ENCODE results near the gene FCN3. TPM values are rescaled to one million over a fixed set of nuclear protein-coding genes. Genes with fewer than 3 reads are reported as not detected.
A peak's percentile ranks its signal among the peaks of the same experiment; 100 is the strongest.

FCN3 gene
- total RNA-seq, 1 donor from 2014 or later = 13.2 TPM

DNA sequence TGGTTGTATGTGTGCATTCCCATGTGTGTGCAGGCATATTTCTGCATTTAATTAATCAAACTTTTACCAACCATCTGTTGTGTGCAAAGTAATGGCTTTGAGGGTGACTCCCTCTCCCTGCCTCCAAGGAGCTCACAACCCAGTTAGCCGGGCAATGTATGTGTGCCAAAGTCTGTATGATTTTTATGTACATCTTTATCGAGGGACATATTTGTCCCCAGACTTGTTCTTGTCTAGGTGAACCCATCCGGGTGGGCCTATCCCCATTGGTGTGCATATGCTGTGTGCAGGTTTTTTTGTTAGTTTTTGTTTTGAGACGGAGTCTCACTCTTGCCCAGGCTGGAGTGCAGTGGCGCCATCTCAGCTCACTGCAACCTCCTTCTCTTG, 31.0 kb downstream of the FCN3 start:
- H3K4me1 ChIP-seq = no peaks in the 10 kb centered on the region
- intact Hi-C loops (cut with DNase I) = loop anchor here (5.0 kb wide), 1 partner anchor 39 kb away; the partner anchor contains the start of gene CD164L2
- no peak overlapping the region for H3K27ac ChIP-seq
- no peaks in the 10 kb centered on the region for H3K27me3 ChIP-seq
- H3K36me3 ChIP-seq = peaks cover 0 to under 1% of the 10 kb centered on the region in 2 donors
- no peak for DNase-seq (ENCODE audit: low spot score in 2 of 2)
- H3K4me3 ChIP-seq = no peak overlapping the region
- no peaks in the 10 kb centered on the region for H3K9me3 ChIP-seq
- TF ChIP-seq, protein P1, sequence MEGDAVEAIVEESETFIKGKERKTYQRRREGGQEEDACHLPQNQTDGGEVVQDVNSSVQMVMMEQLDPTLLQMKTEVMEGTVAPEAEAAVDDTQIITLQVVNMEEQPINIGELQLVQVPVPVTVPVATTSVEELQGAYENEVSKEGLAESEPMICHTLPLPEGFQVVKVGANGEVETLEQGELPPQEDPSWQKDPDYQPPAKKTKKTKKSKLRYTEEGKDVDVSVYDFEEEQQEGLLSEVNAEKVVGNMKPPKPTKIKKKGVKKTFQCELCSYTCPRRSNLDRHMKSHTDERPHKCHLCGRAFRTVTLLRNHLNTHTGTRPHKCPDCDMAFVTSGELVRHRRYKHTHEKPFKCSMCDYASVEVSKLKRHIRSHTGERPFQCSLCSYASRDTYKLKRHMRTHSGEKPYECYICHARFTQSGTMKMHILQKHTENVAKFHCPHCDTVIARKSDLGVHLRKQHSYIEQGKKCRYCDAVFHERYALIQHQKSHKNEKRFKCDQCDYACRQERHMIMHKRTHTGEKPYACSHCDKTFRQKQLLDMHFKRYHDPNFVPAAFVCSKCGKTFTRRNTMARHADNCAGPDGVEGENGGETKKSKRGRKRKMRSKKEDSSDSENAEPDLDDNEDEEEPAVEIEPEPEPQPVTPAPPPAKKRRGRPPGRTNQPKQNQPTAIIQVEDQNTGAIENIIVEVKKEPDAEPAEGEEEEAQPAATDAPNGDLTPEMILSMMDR (IDR thresholded peaks at IDR 0.05) = no peak

DNA sequence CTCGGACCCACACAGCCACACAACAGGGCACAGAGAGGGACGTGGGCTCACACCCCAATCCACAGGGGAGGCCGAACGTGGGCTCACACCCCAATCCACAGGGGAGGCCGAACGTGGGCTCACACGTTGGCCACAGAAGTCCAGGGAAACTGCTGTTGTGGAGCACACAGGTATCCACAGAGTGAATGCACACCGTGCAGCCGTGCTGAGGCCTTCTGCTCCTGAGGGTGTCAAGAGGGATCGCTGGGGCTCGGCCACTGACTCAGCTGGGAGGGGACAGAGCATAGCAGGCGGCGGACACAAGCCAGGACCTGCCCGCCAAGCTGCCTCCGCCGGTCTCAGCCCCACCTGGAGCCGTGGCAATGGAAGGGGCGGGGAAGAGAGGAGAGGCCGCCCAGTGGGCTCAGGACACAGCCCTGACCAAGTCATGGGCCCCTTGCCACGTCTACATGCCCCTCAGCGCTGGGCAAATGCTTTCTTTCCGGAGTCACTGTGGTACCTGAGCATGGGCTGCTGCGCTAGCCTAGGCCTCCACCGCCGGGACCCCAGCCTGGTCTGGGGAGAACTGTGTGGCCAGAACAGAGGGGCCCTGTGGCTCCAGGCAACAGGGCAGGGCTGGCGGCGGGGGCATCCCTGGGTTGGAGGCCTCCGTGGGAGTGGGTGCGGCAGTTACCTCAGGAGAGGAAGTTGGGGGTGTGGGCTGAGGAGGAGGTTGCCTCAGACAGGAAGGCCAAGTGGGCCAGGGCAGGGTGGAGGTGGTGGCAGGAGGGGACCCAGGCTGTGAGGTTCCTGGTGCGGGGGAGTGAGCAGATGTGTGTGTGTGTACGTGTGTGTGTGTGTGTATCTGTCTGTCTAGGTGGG, 31.6 kb downstream of the FCN3 start:
- DNase-seq (ENCODE audit: low spot score in 2 of 2) = no peak
- no peaks in the 10 kb centered on the region for H3K27me3 ChIP-seq
- intact Hi-C loops (cut with DNase I) = loop anchor here (5.0 kb wide), 1 partner anchor 39 kb away; the partner anchor contains the start of gene CD164L2
- TF ChIP-seq, protein P1 (IDR thresholded peaks at IDR 0.05) = no peak
- no peaks in the 10 kb centered on the region for H3K9me3 ChIP-seq
- H3K4me1 ChIP-seq = no peaks in the 10 kb centered on the region
- H3K4me3 ChIP-seq = no peak overlapping the region
- no peak overlapping the region for H3K27ac ChIP-seq
- peaks cover 0 to 3% of the 10 kb centered on the region in 2 donors for H3K36me3 ChIP-seq

DNA sequence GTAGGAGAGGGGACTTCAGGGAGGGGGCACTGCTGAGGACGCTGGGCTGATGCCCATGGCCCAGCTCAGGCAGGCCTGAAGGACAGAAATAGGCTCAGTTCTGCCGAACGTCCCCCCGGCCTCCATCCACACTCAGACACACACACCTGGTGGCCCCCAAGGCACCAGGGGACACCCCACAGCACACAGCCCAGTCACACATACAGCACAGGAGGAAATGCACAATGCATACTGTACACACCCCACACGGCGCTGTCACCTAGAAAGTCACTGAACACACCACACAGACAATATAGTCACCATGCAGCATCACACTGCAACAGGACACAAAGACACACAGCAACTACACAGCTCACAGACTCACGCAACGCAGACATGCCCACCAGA, 32.2 kb downstream of the FCN3 start:
- no peaks in the 10 kb centered on the region for H3K27me3 ChIP-seq
- H3K9me3 ChIP-seq = no peaks in the 10 kb centered on the region
- no peak for DNase-seq (ENCODE audit: low spot score in 2 of 2)
- H3K36me3 ChIP-seq = peaks cover 0 to 3% of the 10 kb centered on the region in 2 donors
- intact Hi-C loops (cut with DNase I) = loop anchor here (5.0 kb wide), 1 partner anchor 40 kb away; the partner anchor contains the start of gene CD164L2
- no peak overlapping the region for H3K27ac ChIP-seq
- H3K4me3 ChIP-seq = peak overlapping the region in 1 of 2 donors; percentile 0
- TF ChIP-seq, protein P1 (IDR thresholded peaks at IDR 0.05) = no peak
- H3K4me1 ChIP-seq = no peaks in the 10 kb centered on the region

DNA sequence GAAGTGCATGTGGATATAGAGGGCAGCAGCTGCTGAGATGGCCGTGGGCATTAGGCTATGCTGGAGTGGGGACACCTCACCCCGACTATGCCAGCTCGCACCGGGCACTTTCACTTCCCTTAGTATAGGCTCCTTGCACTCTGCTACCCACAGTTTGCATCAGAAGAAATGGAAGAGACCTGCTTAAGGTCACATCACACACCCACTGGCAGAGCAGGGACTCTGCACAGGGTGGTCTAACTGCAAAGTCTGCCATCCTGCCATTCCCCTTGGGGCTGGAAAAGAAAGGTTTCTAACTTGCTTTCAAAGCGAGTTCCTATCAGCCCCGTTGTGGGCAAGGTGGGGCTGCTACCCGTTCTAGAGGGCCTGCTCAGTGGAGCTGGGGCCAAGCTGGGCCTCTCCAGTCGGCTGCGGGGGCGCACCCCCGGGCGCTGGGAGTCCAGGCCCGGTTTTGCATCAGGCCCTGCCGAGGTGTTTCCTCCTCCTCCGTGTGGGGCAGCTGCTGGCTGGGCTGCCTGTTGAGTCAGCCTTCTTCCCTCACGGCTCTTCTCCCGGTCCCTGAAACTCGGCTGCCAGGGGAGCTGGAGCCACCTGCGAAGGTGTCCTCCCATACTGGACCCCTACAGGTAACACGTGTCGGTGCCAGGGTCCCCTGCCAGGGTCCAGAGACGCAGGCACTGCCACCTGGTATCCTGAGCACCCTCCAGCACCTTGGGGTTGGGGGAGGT, 32.9 kb downstream of the FCN3 start, which contains the start of gene SYTL1:
Gene SYTL1 (plus strand): TSS at position 498 of the 728 bp plus-strand sequence. CDS start 3,313 bp downstream, outside the sequence.
- Histone ChIP-seq H3K9me3 (no peaks in the 10 kb centered on the region), H3K4me3 (peak within 1 kb of the TSS in 1 of 2 donors; percentile 0), H3K36me3 (peaks cover 3 to 6% of the 10 kb centered on the region in 2 donors), H3K27ac (no peak within 1 kb of the TSS), H3K4me1 (no peaks in the 10 kb centered on the region), H3K27me3 (no peaks in the 10 kb centered on the region)
- no peak for DNase-seq (ENCODE audit: low spot score in 2 of 2)
- TF ChIP-seq, protein P1 (IDR thresholded peaks at IDR 0.05) = no peak
- intact Hi-C loops (cut with DNase I) = loop anchor here (5.0 kb wide), 1 partner anchor 41 kb away; the partner anchor contains the start of gene CD164L2

DNA sequence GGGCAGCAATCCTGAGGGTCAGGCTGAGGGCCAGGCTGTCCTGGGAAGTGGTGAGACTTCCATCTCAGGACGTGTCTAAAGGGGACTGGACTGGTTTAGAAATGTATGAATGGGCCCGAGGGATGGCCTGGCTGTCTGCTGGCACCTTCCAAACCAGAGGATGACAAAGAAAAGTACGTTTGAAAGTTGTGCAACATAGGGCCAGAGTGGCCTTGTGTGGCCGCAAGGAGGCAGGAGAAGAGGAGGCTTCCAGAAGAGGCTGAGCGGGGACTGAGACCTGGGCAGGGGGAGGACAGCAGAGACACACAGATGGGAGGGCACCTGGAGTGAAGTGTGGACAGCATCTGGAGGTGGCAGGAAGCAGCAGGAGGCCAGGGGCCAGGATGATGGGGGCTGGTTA, 35.4 kb downstream of the FCN3 start:
- H3K27me3 ChIP-seq = no peaks in the 10 kb centered on the region
- no peak overlapping the region for H3K4me3 ChIP-seq
- no peaks in the 10 kb centered on the region for H3K4me1 ChIP-seq
- intact Hi-C loops (cut with DNase I) = no loop called here
- H3K9me3 ChIP-seq = no peaks in the 10 kb centered on the region
- DNase-seq (ENCODE audit: low spot score in 2 of 2) = no peak
- no peak overlapping the region for H3K27ac ChIP-seq
- TF ChIP-seq, protein P1 (IDR thresholded peaks at IDR 0.05) = no peak
- peaks cover 28 to 31% of the 10 kb centered on the region in 2 donors for H3K36me3 ChIP-seq
